HG03025 (cell line): ENCODE data around the gene PPARGC1A.

Source experiments
- ATAC-seq: cut with Tn5 transposase; IDR thresholded peaks from one replicate; pipeline ENCODE4 v1.9.1; 2021; ENCODE audit warnings: mild to moderate bottlenecking, moderate library complexity; ENCODE audit not compliant: unreplicated experiment, low FRiP score

Gene PPARGC1A

DNA sequence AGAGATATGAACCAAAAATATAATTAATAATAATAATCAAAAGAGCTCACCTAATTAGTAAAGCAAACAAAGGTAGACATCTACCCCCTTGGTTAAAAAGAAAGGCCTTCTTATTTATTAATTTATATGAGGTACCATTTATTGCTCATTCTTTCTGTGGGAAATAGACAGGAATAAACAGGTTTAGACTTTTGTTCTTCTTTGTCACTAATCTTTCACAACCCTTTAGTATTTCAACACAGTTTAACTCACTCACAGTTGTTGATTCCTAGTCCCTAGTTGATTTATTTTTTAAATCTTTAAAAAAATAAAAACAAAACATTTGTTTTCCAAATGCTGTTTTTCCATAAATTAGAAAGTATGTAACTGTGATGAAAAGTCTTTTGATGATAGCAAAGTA lies 5.6 kb downstream of the PPARGC1A start:
- no peak for ATAC-seq

GRCh38 chr4:23882976-23883531 lies 6.8 kb downstream of the PPARGC1A start:
- no peak for ATAC-seq

DNA sequence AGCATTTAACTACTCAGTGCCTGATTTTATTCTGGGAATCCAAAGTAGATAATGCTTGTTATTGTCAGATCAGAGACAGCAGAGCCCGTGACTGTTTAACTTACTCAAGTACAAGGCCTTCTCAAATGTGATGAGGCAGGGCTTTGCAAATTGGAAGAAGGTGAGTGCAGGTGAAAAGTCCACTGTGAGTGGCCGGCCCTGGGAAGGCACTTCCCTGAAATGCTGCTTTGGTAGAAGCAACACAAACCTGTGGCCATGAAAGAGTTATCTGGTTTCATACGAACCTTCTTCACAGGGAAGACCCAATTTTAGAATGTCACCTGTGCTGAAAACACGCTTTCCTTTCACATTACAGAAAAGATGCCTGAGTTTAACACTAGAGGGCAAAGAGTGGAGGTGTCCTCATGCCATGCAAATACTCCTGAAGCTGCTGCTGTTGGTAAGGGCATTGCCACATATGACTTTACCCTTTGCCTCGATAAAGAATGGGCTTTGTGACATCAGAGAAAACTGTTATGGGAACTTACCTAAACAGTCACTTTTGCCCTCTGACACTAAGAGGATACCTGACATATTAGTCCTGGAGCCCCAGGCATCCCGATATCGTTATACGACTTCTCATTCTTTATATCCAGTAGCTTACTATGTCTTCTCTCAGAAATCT lies 8.0 kb downstream of the PPARGC1A start:
- ATAC-seq, result no peak

GRCh38 chr4:23881052-23881501 lies 8.8 kb downstream of the PPARGC1A start:
- ATAC-seq, result no peak

- no peak for ATAC-seq
Measured at GRCh38 chr4:23878912-23879732, 10.7 kb downstream of the PPARGC1A start.

- ATAC-seq, result no peak
Measured at GRCh38 chr4:23878246-23878891, 11.5 kb downstream of the PPARGC1A start.

DNA sequence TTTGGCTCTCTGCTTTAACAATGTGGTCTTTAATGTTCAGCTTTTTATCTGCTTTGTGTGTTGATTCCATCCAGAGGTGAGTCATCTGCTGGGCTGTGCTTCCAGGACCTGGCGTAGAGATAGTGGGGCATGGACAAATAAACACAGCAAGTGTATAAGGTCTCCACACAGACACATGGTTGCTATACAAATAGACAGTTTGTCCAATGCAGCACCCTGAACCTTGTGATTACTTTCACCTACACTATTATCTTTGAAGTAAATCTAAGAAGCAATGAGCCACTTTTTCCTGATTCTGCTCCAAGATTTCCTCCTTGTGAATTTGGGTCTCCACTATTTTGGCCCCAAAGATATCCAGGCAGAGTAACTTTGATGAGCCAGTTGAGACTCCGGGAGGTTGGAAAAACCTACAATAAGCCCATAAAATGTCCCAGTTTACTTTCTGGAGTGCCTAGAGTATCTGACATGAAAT lies 12.1 kb downstream of the PPARGC1A start:
- no peak for ATAC-seq

DNA sequence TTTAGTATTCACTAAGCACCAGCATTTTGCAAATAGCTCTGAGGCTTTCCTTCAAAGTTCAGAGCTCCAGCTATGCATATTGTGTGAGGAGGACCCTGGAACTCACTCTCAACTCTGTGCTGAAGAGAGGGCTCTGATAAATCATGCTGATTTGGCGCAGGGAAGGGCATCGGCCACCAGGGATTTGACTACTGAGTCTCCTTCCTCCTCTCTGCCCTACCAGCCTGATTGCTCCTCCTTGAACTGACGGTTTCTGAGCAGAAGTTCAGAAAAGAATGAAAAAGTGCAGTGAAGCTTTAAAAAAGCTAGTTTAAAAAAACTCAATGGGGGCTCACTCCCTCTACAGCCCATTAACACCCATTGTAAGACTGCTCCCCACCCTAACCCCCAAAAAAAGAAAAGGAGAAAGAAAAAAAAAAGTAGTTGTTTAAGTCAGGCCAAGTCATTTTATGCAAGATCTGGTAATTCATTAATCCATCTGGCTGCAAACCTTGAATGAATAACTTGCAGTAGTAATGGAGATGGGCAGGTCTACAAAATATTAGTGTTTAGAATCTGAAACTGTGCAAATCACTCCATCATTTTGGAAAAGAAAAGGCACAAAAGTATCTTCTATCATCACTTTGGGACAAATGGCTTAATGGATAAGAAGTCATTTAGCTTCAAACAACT lies 13.3 kb downstream of the PPARGC1A start:
- no peak for ATAC-seq

DNA sequence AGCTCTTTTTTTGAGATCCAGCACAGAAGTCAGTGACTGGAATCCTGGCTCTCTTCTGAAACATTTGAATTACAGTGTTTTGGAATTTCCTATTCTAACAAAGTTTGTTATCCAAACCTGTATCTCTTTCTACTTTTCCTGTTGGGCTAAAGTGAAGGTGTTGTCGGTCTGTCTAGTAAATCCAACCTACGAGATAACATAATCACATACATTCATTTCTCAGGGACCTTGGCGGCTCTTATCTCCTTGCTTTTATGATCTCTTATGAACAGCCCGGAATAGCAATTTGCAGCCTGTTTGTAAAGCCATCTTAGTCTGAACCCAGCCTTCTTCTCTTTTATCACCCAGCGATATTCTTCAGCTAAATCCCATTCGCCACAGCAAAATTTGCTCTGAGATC lies 14.5 kb downstream of the PPARGC1A start:
- ATAC-seq, result no peak

DNA sequence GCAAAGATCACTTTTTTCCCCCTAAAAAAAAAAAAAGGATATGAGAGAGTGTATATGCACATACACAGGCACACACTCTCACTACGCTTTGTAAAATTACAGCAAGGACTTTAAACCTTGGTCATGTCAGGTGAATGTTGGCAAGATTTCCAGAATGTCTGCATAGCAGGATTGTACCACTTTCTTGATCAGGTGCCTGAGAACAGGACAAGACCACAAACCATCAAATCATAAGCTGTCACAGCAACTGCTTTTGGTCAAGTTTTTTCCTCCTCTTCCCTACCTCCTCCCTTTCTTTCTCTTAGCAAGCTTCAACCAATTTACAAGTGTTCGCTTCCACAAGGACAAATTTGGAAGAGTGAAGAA lies 15.3 kb downstream of the PPARGC1A start:
- no peak for ATAC-seq

GRCh38 chr4:23873717-23874535 lies 15.9 kb downstream of the PPARGC1A start:
- no peak for ATAC-seq

- no peak for ATAC-seq
Measured at GRCh38 chr4:23871426-23871825, 18.4 kb downstream of the PPARGC1A start.

DNA sequence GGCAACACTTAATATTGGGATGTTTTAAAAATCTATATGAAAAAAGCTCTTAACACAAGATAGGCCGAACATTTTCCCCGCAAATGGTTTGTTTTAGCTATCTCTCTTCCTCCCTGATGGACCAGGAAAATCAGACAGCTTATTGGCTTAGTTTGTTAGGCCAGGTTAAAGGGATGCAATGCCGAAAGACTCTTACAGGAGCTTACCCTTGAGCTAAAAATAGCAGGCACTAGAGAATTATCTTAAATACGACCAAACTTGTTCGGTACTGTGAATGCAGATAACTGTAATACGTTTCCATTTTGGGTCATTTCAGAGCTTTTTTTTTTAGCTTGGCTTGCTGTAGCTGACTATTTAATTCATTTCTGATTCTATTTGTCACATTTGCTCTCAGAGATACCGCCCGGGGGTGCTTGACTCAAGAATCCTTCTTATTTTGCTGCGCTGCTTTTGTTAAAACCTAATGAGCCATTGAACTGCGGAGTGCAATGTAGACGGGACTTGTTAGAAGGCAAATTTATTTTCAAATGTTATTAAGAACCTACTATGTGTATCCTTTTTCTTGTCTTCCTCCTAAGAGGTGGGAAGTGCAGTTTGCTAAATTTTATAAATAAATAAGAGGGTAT lies 23.3 kb downstream of the PPARGC1A start:
- ATAC-seq, result no peak

DNA sequence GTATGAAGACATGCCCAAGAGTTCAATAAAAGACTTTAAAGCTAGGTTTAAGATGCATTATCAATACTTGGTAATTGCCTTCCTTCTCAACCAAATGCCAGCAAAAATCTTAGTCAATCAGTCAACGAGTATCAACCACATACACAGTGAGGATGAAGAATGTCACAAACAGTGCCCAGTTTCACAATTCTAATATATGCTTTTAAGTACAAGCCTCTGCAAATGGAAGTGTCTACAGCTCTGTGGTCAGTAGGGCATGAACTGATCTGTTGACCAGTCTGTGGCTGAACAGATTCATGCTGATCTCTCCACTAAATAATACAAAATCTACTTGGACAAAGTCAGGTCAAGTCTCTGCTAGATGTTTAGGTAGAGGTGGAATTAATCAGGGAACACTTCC lies 27.9 kb downstream of the PPARGC1A start:
- no peak for ATAC-seq

DNA sequence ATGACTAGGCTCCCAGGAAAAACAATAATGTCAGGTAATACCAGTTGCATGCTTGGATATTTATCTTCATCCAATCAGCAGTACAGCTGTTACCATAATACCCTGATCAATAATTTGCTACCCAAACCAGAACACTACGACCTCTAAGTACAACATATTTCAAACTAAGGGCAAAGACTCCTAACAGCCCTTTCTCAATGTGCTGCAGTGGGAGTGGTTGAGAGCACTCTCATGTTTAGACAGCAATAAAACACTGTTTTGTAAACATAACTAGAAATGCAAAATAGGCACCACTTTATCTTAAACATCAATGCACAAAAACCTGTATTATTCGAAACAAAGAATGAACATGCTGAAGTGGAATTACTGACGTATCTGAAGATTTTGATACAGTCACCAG lies 28.9 kb downstream of the PPARGC1A start:
- no peak for ATAC-seq

DNA sequence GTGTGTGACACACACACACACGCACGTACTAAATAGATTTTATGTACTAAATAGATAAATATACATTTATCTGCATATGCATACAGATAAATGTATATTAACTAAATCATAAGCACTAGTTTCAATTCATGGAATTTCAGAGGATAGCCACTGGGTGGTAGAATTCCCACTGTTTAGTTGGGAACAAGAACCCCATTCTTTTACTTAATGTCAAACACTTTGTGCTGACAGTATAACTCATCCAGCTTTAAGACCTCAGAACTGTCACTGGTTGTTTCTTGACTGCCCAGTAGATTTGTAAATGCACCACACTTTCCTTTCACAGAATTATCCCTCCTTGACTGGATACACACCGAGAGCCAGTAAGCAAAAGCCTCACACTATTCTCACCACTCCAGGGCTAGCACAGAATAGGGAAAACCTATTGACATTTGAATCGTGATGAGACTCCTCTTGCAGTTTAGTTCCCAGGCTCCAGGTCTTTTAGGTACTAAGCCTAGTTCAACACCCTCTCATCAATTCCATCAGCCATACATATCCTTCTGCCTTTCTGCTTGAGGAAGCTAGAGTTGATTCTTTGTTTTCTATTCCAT lies 32.4 kb downstream of the PPARGC1A start:
- ATAC-seq, result no peak

DNA sequence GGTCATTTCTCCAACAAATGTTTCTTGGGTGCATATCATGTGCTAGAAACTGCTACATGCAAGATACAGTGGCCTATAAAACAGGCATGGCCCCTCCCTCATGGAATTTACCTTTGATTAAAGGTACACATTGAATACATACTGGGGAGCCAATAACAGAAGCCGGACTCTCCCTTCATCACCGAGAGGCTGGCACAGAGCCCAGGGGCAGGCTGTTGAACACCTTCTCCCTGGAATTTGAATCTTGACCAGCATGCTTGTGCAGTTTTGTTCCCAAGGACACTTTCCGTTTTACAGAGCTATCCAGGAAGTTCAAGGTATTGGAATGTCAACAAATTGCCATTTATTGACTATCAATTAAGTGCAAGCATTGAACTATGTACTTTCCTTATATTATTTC lies 33.2 kb downstream of the PPARGC1A start:
- no peak for ATAC-seq

DNA sequence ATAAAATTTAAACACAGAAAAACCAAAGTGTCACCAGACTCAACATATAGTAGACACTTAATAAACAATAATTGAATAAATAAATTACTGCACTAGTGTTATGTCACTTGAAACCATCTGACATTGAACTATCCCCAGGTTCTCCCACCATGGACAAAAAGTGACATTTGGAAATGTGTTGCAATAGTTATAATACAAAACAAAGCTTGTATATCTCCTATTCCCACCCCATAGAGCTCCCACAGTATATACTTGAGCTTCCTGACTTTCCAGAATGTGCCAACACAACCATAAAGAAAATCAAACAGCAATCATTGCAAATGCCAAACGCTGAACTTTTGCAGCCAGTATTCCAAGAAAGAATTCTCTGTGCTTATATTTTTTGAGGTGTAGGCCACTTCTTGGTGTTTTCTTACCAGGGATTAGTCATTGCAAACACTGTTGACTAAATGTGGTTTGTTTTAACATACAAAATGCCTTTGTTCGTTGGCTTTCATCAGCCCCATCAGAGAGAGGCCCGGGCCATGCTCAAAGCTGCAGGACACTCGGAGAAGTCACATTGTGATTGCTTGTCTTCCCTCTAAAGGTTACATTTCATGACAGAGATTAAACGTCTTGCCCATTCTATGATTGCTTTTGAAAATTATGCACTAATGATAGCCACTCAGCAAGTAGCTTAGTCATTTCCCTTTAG lies 33.8 kb downstream of the PPARGC1A start:
- ATAC-seq, result no peak
